KMS-11 (cell line): ENCODE data around the gene PRELID3B.

Experiments
- H2AFZ ChIP-seq: fragments of 200-600 bp; sonication (generic); 2 replicates; pipeline ENCODE4 v1.6.1; 2016; ENCODE audit warnings: antibody characterized with exemption, mixed run types, low read depth
- H3K27ac ChIP-seq: fragments of 200-600 bp; sonication (generic); 2 replicates; pipeline ENCODE4 v1.6.1; 2016; ENCODE audit warnings: mild to moderate bottlenecking, mixed run types
- H3K27me3 ChIP-seq: fragments of 200-600 bp; sonication (generic); 2 replicates; pipeline ENCODE4 v1.6.1; 2017; ENCODE audit warnings: mild to moderate bottlenecking, low read depth, mixed run types, moderate library complexity; ENCODE audit not compliant: insufficient read depth
- H3K36me3 ChIP-seq: fragments of 200-600 bp; sonication (generic); 2 replicates; pipeline ENCODE4 v1.6.1; 2017; ENCODE audit warnings: mild to moderate bottlenecking, mixed run types; ENCODE audit not compliant: insufficient read depth
- H3K4me1 ChIP-seq: fragments of 200-600 bp; sonication (generic); 2 replicates; pipeline ENCODE4 v1.6.1; 2016; ENCODE audit warnings: mild to moderate bottlenecking, low read depth, mixed run types; ENCODE audit not compliant: poor library complexity, severe bottlenecking
- H3K4me2 ChIP-seq: fragments of 200-600 bp; sonication (generic); 2 replicates; pipeline ENCODE4 v1.7.0; 2016; ENCODE audit warnings: mild to moderate bottlenecking, mixed run types
- H3K4me3 ChIP-seq: fragments of 200-600 bp; sonication (generic); IDR thresholded peaks from 2 replicates; pipeline ENCODE4 v1.6.1; 2017; ENCODE audit warnings: low read depth, low read length, mixed read lengths; ENCODE audit not compliant: insufficient read depth
- H3K79me2 ChIP-seq: fragments of 200-600 bp; sonication (generic); 2 replicates; pipeline ENCODE4 v1.6.1; 2016; ENCODE audit warnings: low read depth, mixed run types; ENCODE audit not compliant: insufficient read depth
- H3K9ac ChIP-seq: fragments of 200-600 bp; sonication (generic); 2 replicates; pipeline ENCODE4 v1.6.1; 2016; ENCODE audit warnings: mild to moderate bottlenecking, mixed run types
- H4K20me1 ChIP-seq: fragments of 200-600 bp; sonication (generic); 2 replicates; pipeline ENCODE4 v1.6.1; 2016; ENCODE audit warnings: mild to moderate bottlenecking, mixed run types; ENCODE audit not compliant: insufficient read depth
- CTCF ChIP-seq: fragments of 200-600 bp; sonication (generic); conservative IDR thresholded peaks from 2 replicates; pipeline ENCODE4 v1.6.1; 2017; ENCODE audit warnings: low read depth, mild to moderate bottlenecking, antibody characterized with exemption, low read length, moderate library complexity, mixed read lengths

Gene PRELID3B

GRCh38 chr20:59031564-59032022 lies 11.0 kb downstream of the PRELID3B start:
- H3K36me3 ChIP-seq: peaks cover 29% of the 10 kb centered on the region; the same call in 1 of the 2 replicates
- H4K20me1 ChIP-seq: no peaks in the 10 kb centered on the region
- peaks cover 54% of the 10 kb centered on the region for H3K79me2 ChIP-seq
- H3K4me1 ChIP-seq: peaks cover 59% of the 10 kb centered on the region
- H3K27ac ChIP-seq: peak overlapping the region; percentile 69
- H3K4me2 ChIP-seq: peak overlapping the region; percentile 95
- TF ChIP-seq CTCF: no peak
- peak overlapping the region; percentile 12 for H3K4me3 ChIP-seq
- H2AFZ ChIP-seq: peak overlapping the region; percentile 52; the same call in 1 of the 2 replicates
- no peaks in the 10 kb centered on the region for H3K27me3 ChIP-seq
- peak overlapping the region; percentile 85 for H3K9ac ChIP-seq

GRCh38 chr20:59030911-59031563 lies 11.5 kb downstream of the PRELID3B start:
- peak overlapping the region; percentile 95 for H3K4me2 ChIP-seq
- peak overlapping the region; percentile 12 for H3K4me3 ChIP-seq
- peaks cover 24% of the 10 kb centered on the region; the same call in 1 of the 2 replicates for H3K36me3 ChIP-seq
- H3K27me3 ChIP-seq: no peaks in the 10 kb centered on the region
- peaks cover 59% of the 10 kb centered on the region for H3K4me1 ChIP-seq
- peak overlapping the region; percentile 69; the same call in 1 of the 2 replicates for H3K27ac ChIP-seq
- peak overlapping the region; percentile 85 for H3K9ac ChIP-seq
- H2AFZ ChIP-seq: peak overlapping the region; percentile 52; the same call in 1 of the 2 replicates
- no peak for TF ChIP-seq CTCF
- no peaks in the 10 kb centered on the region for H4K20me1 ChIP-seq
- peaks cover 58% of the 10 kb centered on the region for H3K79me2 ChIP-seq

- Histone ChIP-seq H3K4me1 (peaks cover 51% of the 10 kb centered on the region), H3K9ac (no peak overlapping the region), H3K4me2 (peak overlapping the region; percentile 95; the same call in 1 of the 2 replicates), H4K20me1 (no peaks in the 10 kb centered on the region), H3K27ac (no peak overlapping the region), H2AFZ (no peak overlapping the region), H3K4me3 (no peak overlapping the region), H3K36me3 (peaks cover 17% of the 10 kb centered on the region; the same call in 1 of the 2 replicates), H3K79me2 (peaks cover 64% of the 10 kb centered on the region), H3K27me3 (no peaks in the 10 kb centered on the region)
- TF ChIP-seq CTCF: no peak
Measured at GRCh38 chr20:59028812-59029211, 13.8 kb downstream of the PRELID3B start.

GRCh38 chr20:59027741-59028320 lies 14.8 kb downstream of the PRELID3B start:
- no peak overlapping the region for H2AFZ ChIP-seq
- H4K20me1 ChIP-seq: no peaks in the 10 kb centered on the region
- H3K4me3 ChIP-seq: no peak overlapping the region
- H3K9ac ChIP-seq: no peak overlapping the region
- H3K27ac ChIP-seq: no peak overlapping the region
- H3K4me1 ChIP-seq: peaks cover 42% of the 10 kb centered on the region
- H3K27me3 ChIP-seq: no peaks in the 10 kb centered on the region
- H3K36me3 ChIP-seq: peaks cover 17% of the 10 kb centered on the region; the same call in 1 of the 2 replicates
- no peak overlapping the region for H3K4me2 ChIP-seq
- peaks cover 64% of the 10 kb centered on the region for H3K79me2 ChIP-seq
- no peak for TF ChIP-seq CTCF
